NB4 (cell line): ENCODE results near the gene TPSB2.

Source experiments
- CTCF ChIP-seq: IDR thresholded peaks from one replicate; pipeline ENCODE4 v1.5.1; 2012; ENCODE audit warnings: low read depth, low read length
- TF ChIP-seq, protein P1 (sequence below): IDR thresholded peaks from 2 replicates; pipeline ENCODE4 v1.6.1; 2011; ENCODE audit warnings: low read depth, low read length

DNA sequence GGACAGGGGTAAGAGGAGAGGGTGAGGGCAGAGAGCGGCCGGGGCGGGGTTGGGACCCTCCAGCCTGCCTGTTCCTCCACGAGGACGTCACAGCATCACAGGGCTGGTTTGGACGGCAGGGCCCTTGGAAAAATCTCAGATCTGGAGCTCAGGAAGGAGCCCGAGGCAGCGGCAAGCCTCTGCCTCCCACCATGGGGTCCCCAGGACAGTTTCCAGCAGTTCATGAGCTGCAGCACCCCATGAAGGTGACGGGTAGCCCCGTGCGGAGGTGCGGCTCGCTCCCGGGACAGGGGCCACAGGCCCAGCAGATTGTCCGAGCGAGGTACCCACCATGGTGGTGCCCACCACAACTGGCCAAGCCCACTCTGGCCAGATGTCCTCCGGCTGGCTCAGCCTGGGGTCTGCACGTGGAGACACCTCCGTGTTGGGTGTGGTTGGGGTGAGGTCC lies 47.2 kb upstream of the TPSB2 start:
- TF ChIP-seq, protein P1, sequence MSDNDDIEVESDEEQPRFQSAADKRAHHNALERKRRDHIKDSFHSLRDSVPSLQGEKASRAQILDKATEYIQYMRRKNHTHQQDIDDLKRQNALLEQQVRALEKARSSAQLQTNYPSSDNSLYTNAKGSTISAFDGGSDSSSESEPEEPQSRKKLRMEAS: no peak
- no peak for TF ChIP-seq CTCF
